GM23338 (cell line): ENCODE data around the gene PDIA6. TPM values are rescaled to one million over a fixed set of nuclear protein-coding genes. Genes with fewer than 3 reads are reported as not detected.

Source experiments
- ATAC-seq: fragments of 200-7000 bp; cut with Tn5 transposase; 3 replicates; pipeline ENCODE4 v1.9.1; 2020
- DNase-seq: peaks from one replicate; pipeline ENCODE4 v3.0.0-alpha.2; 2015; ENCODE audit warnings: low spot score
- H2AFZ ChIP-seq: fragments of 200-600 bp; sonication (generic); 2 replicates; pipeline ENCODE4 v1.8.0; 2016; ENCODE audit warnings: antibody characterized with exemption, mild to moderate bottlenecking, moderate library complexity
- H3F3A ChIP-seq: fragments of 200-600 bp; sonication (generic); replicated peaks from 2 replicates; pipeline ENCODE4 v1.8.0; 2017; ENCODE audit warnings: antibody characterized with exemption, mixed run types, low read depth
- H3K27ac ChIP-seq: fragments of 200-600 bp; sonication (generic); 2 replicates; pipeline ENCODE4 v1.6.1; 2016; ENCODE audit warnings: low read depth
- H3K27me3 ChIP-seq: fragments of 200-600 bp; sonication (generic); 2 replicates; pipeline ENCODE4 v1.8.0; 2016; ENCODE audit warnings: mild to moderate bottlenecking, mixed run types, moderate library complexity; ENCODE audit not compliant: insufficient read depth
- H3K36me3 ChIP-seq: fragments of 200-600 bp; sonication (generic); 2 replicates; pipeline ENCODE4 v1.8.0; 2016; ENCODE audit warnings: mild to moderate bottlenecking; ENCODE audit not compliant: insufficient read depth
- H3K4me1 ChIP-seq: fragments of 200-600 bp; sonication (generic); 2 replicates; pipeline ENCODE4 v1.8.0; 2016; ENCODE audit warnings: mild to moderate bottlenecking, moderate library complexity; ENCODE audit not compliant: insufficient read depth
- H3K4me2 ChIP-seq: fragments of 200-600 bp; sonication (generic); 2 replicates; pipeline ENCODE4 v1.7.1; 2017; ENCODE audit warnings: mixed run types
- H3K4me3 ChIP-seq: fragments of 200-600 bp; sonication (generic); 2 replicates; pipeline ENCODE4 v1.6.1; 2016; ENCODE audit warnings: mixed run types
- H3K79me2 ChIP-seq: fragments of 200-600 bp; sonication (generic); replicated peaks from 2 replicates; pipeline ENCODE4 v1.8.0; 2017; ENCODE audit warnings: mild to moderate bottlenecking; ENCODE audit not compliant: insufficient read depth
- H3K9me2 ChIP-seq: fragments of 200-600 bp; sonication (generic); 2 replicates; pipeline ENCODE4 v1.8.0; 2017; ENCODE audit not compliant: insufficient read depth
- H4K20me1 ChIP-seq: fragments of 200-600 bp; sonication (generic); replicated peaks from 2 replicates; pipeline ENCODE4 v1.8.0; 2017; ENCODE audit warnings: mild to moderate bottlenecking; ENCODE audit not compliant: insufficient read depth
- H3K27ac Mint-ChIP-seq: 2 replicates; pipeline ENCODE4 v1.8.0; 2020; ENCODE audit warnings: inconsistent platforms, mild to moderate bottlenecking, moderate library complexity, mixed read lengths
- H3K27me3 Mint-ChIP-seq: 3 replicates; pipeline ENCODE4 v1.8.0; 2022; ENCODE audit warnings: low read depth, mild to moderate bottlenecking, moderate library complexity, mixed read lengths, inconsistent platforms; ENCODE audit not compliant: insufficient read depth, poor library complexity
- H3K36me3 Mint-ChIP-seq: 3 replicates; pipeline ENCODE4 v1.8.0; 2021; ENCODE audit warnings: low read depth, mild to moderate bottlenecking, inconsistent platforms, moderate library complexity, mixed read lengths
- H3K4me1 Mint-ChIP-seq: 3 replicates; pipeline ENCODE4 v1.8.0; 2020; ENCODE audit warnings: mild to moderate bottlenecking, inconsistent platforms, mixed read lengths
- H3K4me3 Mint-ChIP-seq: 3 replicates; pipeline ENCODE4 v1.8.0; 2021; ENCODE audit warnings: moderate library complexity, mild to moderate bottlenecking, inconsistent platforms, mixed read lengths
- H3K9me3 Mint-ChIP-seq: 3 replicates; pipeline ENCODE4 v1.8.0; 2020; ENCODE audit warnings: moderate library complexity, mild to moderate bottlenecking, inconsistent platforms, mixed read lengths
- CREB1 ChIP-seq: fragments of 250-450 bp; sonication (Bioruptor Pico); IDR thresholded peaks from 2 replicates; pipeline ENCODE4 v1.5.0; 2020; ENCODE audit warnings: low read depth, mild to moderate bottlenecking, moderate library complexity
- CTCF ChIP-seq, 2 experiments: fragments of 200-600 bp in 1 of 2; sonication (generic) in 1 of 2; conservative IDR thresholded peaks; 2 replicates each; pipeline versions ENCODE4 v1.5.1 to v1.6.1; 2016 to 2017; ENCODE audit warnings: antibody characterized with exemption in 2 of 2, low read depth in 2 of 2, mild to moderate bottlenecking in 2 of 2, moderate library complexity in 1 of 2
- ETS1 ChIP-seq: IDR thresholded peaks from 2 replicates; pipeline ENCODE4 v1.6.1; 2016; ENCODE audit warnings: antibody characterized with exemption
- EZH2 ChIP-seq: fragments of 200-600 bp; sonication (generic); IDR thresholded peaks from one replicate; pipeline ENCODE4 v1.8.0; 2017; ENCODE audit warnings: antibody characterized with exemption, mild to moderate bottlenecking, low read depth; ENCODE audit not compliant: unreplicated experiment
- EZH2phosphoT487 ChIP-seq: fragments of 200-600 bp; sonication (generic); IDR thresholded peaks from one replicate; pipeline ENCODE4 v1.8.1; 2018; ENCODE audit warnings: antibody characterized with exemption; ENCODE audit not compliant: unreplicated experiment
- POLR2AphosphoS5 ChIP-seq: IDR thresholded peaks from 2 replicates; pipeline ENCODE4 v1.6.1; 2016; ENCODE audit warnings: antibody characterized with exemption, low read depth
- STAT1 ChIP-seq: IDR thresholded peaks from one replicate; pipeline ENCODE4 v1.6.1; 2016; ENCODE audit warnings: antibody characterized with exemption; ENCODE audit not compliant: unreplicated experiment
- ZNF331 ChIP-seq: fragments of 250-450 bp; sonication (Bioruptor Pico); IDR thresholded peaks from 2 replicates; pipeline ENCODE4 v1.5.0; 2020; ENCODE audit warnings: low read depth, mild to moderate bottlenecking, moderate library complexity
- ZNF462 ChIP-seq: fragments of 250-450 bp; sonication (Bioruptor Pico); IDR thresholded peaks from 2 replicates; pipeline ENCODE4 v1.5.0; 2020; ENCODE audit warnings: mild to moderate bottlenecking, moderate library complexity
- polyA plus RNA-seq: library from polyadenylated mRNA; unstranded; fragments of >200 nt; fragmentation: Nextera tagmentation; extraction: Ambion mirVana; gene quantifications from 2 replicates; pipeline ENCODE4 v1.2.1, GENCODE V29; 2016
- total RNA-seq: library from RNA; depleted of rRNA; stranded (reverse); fragments of >200 nt; shearing (Covaris generic); gene quantifications from 2 replicates; pipeline ENCODE4 v1.2.3, GENCODE V29; 2014

The PDIA6 gene
- total and polyA plus RNA-seq, 2 experiments from 2014 or later, result 331 to 382 TPM

- Mint-ChIP-seq H3K27me3 (peaks cover 2% of the 10 kb centered on the region), H3K9me3 (no peaks in the 10 kb centered on the region), H3K4me1 (no peaks in the 10 kb centered on the region), H3K36me3 (no peaks in the 10 kb centered on the region), H3K4me3 (no peak overlapping the region), H3K27ac (no peak overlapping the region)
- Histone ChIP-seq H3K9me2 (no peaks in the 10 kb centered on the region), H3K4me2 (no peak overlapping the region), H2AFZ (no peak overlapping the region), H3F3A (no peaks in the 10 kb centered on the region), H4K20me1 (no peaks in the 10 kb centered on the region), H3K27ac (no peak overlapping the region), H3K79me2 (no peaks in the 10 kb centered on the region), H3K36me3 (no peaks in the 10 kb centered on the region), H3K4me3 (no peak overlapping the region), H3K27me3 (no peaks in the 10 kb centered on the region), H3K4me1 (no peaks in the 10 kb centered on the region)
- ATAC-seq (no peak), DNase-seq (no peak)
- TF ChIP-seq ETS1 (no peak), CREB1 (no peak), STAT1 (no peak), CTCF (conservative IDR thresholded peaks at IDR 0.05; ENCODE audit: low read depth in 2 of 2) (no peak), EZH2 (no peak), ZNF331 (CRISPR knock-in tag) (no peak), POLR2AphosphoS5 (no peak), ZNF462 (CRISPR knock-in tag) (no peak), EZH2phosphoT487 (no peak)
Measured at GRCh38 chr2:10824191-10824590, 11.6 kb upstream of the PDIA6 start.
